CD4-positive, alpha-beta T cell (primary cell): ENCODE data around the gene RBFOX1. TPM values are rescaled to one million over a fixed set of nuclear protein-coding genes. Genes with fewer than 3 reads are reported as not detected.

Experiments
- ATAC-seq: fragments of 200-7000 bp; cut with Tn5 transposase; one replicate; pipeline ENCODE4 v1.10.0; 2022; ENCODE audit warnings: mild to moderate bottlenecking; ENCODE audit not compliant: poor library complexity
- CTCF ChIA-PET: fragments of 350-600 bp; sonication (Branson Sonifier 250); formaldehyde crosslinking; loops from one replicate; lab custom pipeline; 2021; ENCODE audit warnings: antibody characterized with exemption, inconsistent platforms; lab: Charles Lee
- POLR2A ChIA-PET: fragments of 350-600 bp; sonication (Branson Sonifier 250); formaldehyde crosslinking; loops from one replicate; lab custom pipeline; 2021; ENCODE audit warnings: antibody characterized with exemption, inconsistent platforms; lab: Charles Lee
- DNase-seq, 14 experiments: peaks; one replicate each; pipeline ENCODE4 v3.0.0-alpha.2; 2013 to 2020; ENCODE audit warnings: mixed read lengths in 2 of 14
- H3K27ac ChIP-seq, 2 donors: one replicate each; pipeline versions ENCODE4 v1.5.1 to v1.7.0; 2013; ENCODE audit warnings: low read length in 2 of 2, low read depth in 1 of 2, mild to moderate bottlenecking in 1 of 2
- H3K27me3 ChIP-seq, 2 experiments: 1 replicate in 1 of 2; 2 replicates in 1 of 2; pipeline versions ENCODE4 v1.6.1 to v1.7.0; 2013; ENCODE audit warnings: low read length in 2 of 2, control low read depth in 1 of 2, mild to moderate bottlenecking in 1 of 2, moderate library complexity in 1 of 2; ENCODE audit not compliant: insufficient read depth in 2 of 2, control insufficient read depth in 1 of 2
- H3K36me3 ChIP-seq: one replicate; pipeline ENCODE4 v1.6.1; 2013; ENCODE audit warnings: low read length, control low read depth; ENCODE audit not compliant: insufficient read depth
- H3K4me1 ChIP-seq: one replicate; pipeline ENCODE4 v1.6.1; 2013; ENCODE audit warnings: low read length, control low read depth; ENCODE audit not compliant: insufficient read depth
- H3K4me3 ChIP-seq: one replicate; pipeline ENCODE4 v1.5.1; 2013; ENCODE audit warnings: mild to moderate bottlenecking, low read length, moderate library complexity
- H3K9me3 ChIP-seq, 2 experiments: 1 replicate in 1 of 2; 2 replicates in 1 of 2; pipeline versions ENCODE4 v1.6.1 to v1.7.0; 2013; ENCODE audit warnings: low read length in 2 of 2, mild to moderate bottlenecking in 2 of 2, control low read depth in 1 of 2, moderate library complexity in 1 of 2; ENCODE audit not compliant: control insufficient read depth in 1 of 2, insufficient read depth in 1 of 2
- H3K27ac Mint-ChIP-seq: one replicate; pipeline ENCODE4 v1.8.0; 2020; ENCODE audit warnings: mixed read lengths
- H3K27me3 Mint-ChIP-seq: one replicate; pipeline ENCODE4 v1.8.0; 2021; ENCODE audit warnings: mixed read lengths
- H3K36me3 Mint-ChIP-seq: one replicate; pipeline ENCODE4 v1.8.0; 2021; ENCODE audit warnings: low read depth, mixed read lengths
- H3K4me1 Mint-ChIP-seq: one replicate; pipeline ENCODE4 v1.8.0; 2021; ENCODE audit warnings: low read depth, mixed read lengths
- H3K4me3 Mint-ChIP-seq: one replicate; pipeline ENCODE4 v1.8.0; 2020; ENCODE audit warnings: mild to moderate bottlenecking, mixed read lengths
- H3K9me3 Mint-ChIP-seq: one replicate; pipeline ENCODE4 v1.8.0; 2020; ENCODE audit warnings: mixed read lengths
- intact Hi-C, 2 experiments: fragments of 100-400 bp; cut with DNase I in 1 of 2; cut with micrococcal nuclease in 1 of 2; formaldehyde crosslinking; loops; one replicate each; pipeline versions ENCODE4 v1.15.1 to v1.9.0; 2023 to 2025; cut with DNase I, micrococcal nuclease
- total RNA-seq, 174 experiments: library from RNA in 2 of 174; stranded (reverse) in 2 of 174; gene quantifications; one replicate each; pipeline ENCODE4 v1.2.3 and lab custom pipeline; 2021 to 2026
- TF ChIP-seq, protein P1 (sequence below): fragments of 200-600 bp; IDR thresholded peaks from one replicate; pipeline ENCODE4 v1.8.0; 2022; ENCODE audit warnings: antibody characterized with exemption, mild to moderate bottlenecking

The RBFOX1 gene
- total RNA-seq, 2 experiments from 2014 or later, result not detected

DNA sequence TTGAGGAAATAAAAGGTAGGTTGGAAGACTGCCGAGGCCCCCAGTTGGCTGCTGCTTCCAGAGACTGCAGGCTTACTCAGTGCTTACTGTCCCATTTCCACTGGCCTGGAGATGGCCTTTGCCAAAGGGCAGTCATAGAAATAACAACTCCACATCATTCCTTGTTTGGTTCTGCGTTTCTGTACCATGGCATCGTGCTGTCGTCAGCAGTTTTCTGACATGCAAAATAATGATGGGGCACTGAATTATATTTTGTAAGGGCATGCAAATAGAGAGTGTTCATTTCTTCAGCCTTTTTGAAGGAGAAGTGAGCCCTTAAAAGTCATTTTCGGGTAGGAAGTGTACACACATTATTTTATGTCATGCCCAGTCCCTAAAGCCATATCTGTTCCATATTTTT lies 88.9 kb downstream of the RBFOX1 start:
- Histone ChIP-seq H3K9me3 (peaks cover 0 to 29% of the 10 kb centered on the region in 2 experiments), H3K36me3 (no peaks in the 10 kb centered on the region), H3K27ac (no peak overlapping the region), H3K4me3 (no peak overlapping the region), H3K27me3 (no peaks in the 10 kb centered on the region), H3K4me1 (no peaks in the 10 kb centered on the region)
- H3K27me3 Mint-ChIP-seq, result no peaks in the 10 kb centered on the region
- CTCF ChIA-PET, result no interaction called here
- POLR2A ChIA-PET, result no interaction called here
- intact Hi-C loops, result no loop called here
- DNase-seq (no peak), ATAC-seq (no peak)
- H3K36me3 Mint-ChIP-seq, result no peaks in the 10 kb centered on the region
- peaks cover 12% of the 10 kb centered on the region for H3K9me3 Mint-ChIP-seq
- H3K4me1 Mint-ChIP-seq, result no peaks in the 10 kb centered on the region
- H3K4me3 Mint-ChIP-seq, result no peak overlapping the region
- TF ChIP-seq, protein P1, sequence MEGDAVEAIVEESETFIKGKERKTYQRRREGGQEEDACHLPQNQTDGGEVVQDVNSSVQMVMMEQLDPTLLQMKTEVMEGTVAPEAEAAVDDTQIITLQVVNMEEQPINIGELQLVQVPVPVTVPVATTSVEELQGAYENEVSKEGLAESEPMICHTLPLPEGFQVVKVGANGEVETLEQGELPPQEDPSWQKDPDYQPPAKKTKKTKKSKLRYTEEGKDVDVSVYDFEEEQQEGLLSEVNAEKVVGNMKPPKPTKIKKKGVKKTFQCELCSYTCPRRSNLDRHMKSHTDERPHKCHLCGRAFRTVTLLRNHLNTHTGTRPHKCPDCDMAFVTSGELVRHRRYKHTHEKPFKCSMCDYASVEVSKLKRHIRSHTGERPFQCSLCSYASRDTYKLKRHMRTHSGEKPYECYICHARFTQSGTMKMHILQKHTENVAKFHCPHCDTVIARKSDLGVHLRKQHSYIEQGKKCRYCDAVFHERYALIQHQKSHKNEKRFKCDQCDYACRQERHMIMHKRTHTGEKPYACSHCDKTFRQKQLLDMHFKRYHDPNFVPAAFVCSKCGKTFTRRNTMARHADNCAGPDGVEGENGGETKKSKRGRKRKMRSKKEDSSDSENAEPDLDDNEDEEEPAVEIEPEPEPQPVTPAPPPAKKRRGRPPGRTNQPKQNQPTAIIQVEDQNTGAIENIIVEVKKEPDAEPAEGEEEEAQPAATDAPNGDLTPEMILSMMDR, result no peak
- no peak overlapping the region for H3K27ac Mint-ChIP-seq

GRCh38 chr16:7422036-7422888 lies 89.6 kb downstream of the RBFOX1 start:
- no peak overlapping the region for H3K4me3 ChIP-seq
- Mint-ChIP-seq H3K4me3 (no peak overlapping the region), H3K4me1 (no peaks in the 10 kb centered on the region), H3K9me3 (peaks cover 12% of the 10 kb centered on the region), H3K27me3 (no peaks in the 10 kb centered on the region), H3K36me3 (no peaks in the 10 kb centered on the region), H3K27ac (no peak overlapping the region)
- POLR2A ChIA-PET, result no interaction called here
- TF ChIP-seq, protein P1, result no peak
- CTCF ChIA-PET, result no interaction called here
- H3K9me3 ChIP-seq, result peaks cover 0 to 30% of the 10 kb centered on the region in 2 experiments
- H3K36me3 ChIP-seq, result no peaks in the 10 kb centered on the region
- no peak overlapping the region for H3K27ac ChIP-seq
- intact Hi-C loops, result no loop called here
- DNase-seq (no peak), ATAC-seq (no peak)
- no peaks in the 10 kb centered on the region for H3K27me3 ChIP-seq
- H3K4me1 ChIP-seq, result no peaks in the 10 kb centered on the region

GRCh38 chr16:7423434-7424044 lies 90.9 kb downstream of the RBFOX1 start:
- no peaks in the 10 kb centered on the region for H3K4me1 ChIP-seq
- no peak overlapping the region for H3K27ac ChIP-seq
- no peaks in the 10 kb centered on the region for H3K4me1 Mint-ChIP-seq
- TF ChIP-seq, protein P1, result no peak
- H3K27ac Mint-ChIP-seq, result no peak overlapping the region
- no peak for ATAC-seq
- H3K9me3 ChIP-seq, result peaks cover 0 to 30% of the 10 kb centered on the region in 2 experiments
- H3K36me3 ChIP-seq, result no peaks in the 10 kb centered on the region
- ChIA-PET CTCF (no interaction called here), POLR2A (no interaction called here)
- no peaks in the 10 kb centered on the region for H3K27me3 ChIP-seq
- H3K27me3 Mint-ChIP-seq, result no peaks in the 10 kb centered on the region
- no peak overlapping the region for H3K4me3 Mint-ChIP-seq
- intact Hi-C loops, result no loop called here
- H3K9me3 Mint-ChIP-seq, result peaks cover 10% of the 10 kb centered on the region
- no peak overlapping the region for H3K4me3 ChIP-seq
- no peaks in the 10 kb centered on the region for H3K36me3 Mint-ChIP-seq
- DNase-seq, result no peak
